DMS53 treated with DMSO at 0.1 percent for 48 hours (cell line): ENCODE results near the gene CAMSAP3.
"Not testable (repeated sequence)": the region's sequence is repeated elsewhere in the genome, so short reads cannot be mapped to it uniquely, and the experiment has no call there.

Experiments
- DNase-seq: peaks from one replicate; lab custom pipeline; 2025; ENCODE audit not compliant: unreplicated experiment; lab: John Stamatoyannopoulos, UW

CAMSAP3 gene

GRCh38 chr19:7628589-7629311, 33.1 kb downstream of the CAMSAP3 start:
- no peak for DNase-seq

DNA sequence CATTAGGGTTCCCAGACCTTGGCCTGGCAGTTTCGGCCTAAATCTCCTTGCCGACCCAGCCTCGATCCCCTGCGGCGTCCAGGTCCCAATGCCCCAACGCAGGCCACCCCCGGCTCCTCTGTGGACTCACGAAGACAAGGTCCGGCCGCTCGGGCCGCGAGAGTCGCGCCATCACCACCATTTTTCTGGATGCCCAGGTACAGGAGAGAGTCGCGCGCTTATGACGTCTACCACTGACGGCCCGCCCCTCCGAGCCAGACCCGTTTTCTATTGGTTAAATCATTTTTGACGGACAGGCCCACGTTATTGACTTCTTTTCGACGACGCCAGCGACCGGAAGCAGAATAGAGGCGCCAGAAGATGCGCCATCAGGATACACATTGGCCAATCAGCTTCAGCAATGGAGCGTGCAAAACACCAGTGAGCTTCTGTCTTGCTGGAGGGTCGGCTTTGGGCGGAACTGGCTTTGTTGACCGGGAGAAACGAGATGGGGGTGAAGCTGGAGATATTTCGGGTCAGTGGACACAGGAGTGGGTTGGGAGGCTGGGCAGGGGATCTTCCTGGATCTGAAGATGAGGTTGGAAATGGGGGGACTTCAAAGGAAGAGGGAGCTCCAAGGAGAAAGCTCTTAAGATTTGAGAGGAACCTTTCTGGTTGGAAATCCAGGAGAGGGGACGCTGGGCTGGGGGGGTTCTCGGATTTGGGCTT, 33.8 kb downstream of the CAMSAP3 start, which contains the start of the genes PET100 and XAB2:
PET100 (plus strand) TSS at position 447 of the 708 bp plus-strand sequence; CDS start at position 488, 41 bp downstream.
XAB2 (minus strand) TSS at position 199 of the 708 bp plus-strand sequence; CDS start at position 181, 18 bp downstream.
- peak; percentile 92 for DNase-seq

DNA sequence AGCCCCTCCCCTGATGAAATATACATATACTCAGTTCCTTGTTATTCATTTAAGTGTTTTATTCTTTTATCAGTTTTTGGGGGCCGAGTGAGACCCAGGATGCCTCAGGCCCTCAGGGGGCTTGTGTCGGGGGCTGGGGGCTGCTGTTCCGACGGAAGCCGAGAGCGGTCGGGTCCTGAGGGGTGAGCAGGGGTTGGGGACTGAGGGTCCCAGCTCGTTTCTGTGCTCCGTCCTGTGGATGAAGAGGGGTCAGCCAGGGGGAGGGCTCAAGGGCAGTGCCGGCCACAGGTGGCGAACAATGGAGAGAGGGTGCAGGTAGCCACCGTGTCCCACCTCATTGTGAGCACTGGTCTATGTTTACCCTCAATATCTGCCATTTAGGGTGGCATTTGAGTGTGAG, 35.9 kb downstream of the CAMSAP3 start:
- no peak for DNase-seq

DNA sequence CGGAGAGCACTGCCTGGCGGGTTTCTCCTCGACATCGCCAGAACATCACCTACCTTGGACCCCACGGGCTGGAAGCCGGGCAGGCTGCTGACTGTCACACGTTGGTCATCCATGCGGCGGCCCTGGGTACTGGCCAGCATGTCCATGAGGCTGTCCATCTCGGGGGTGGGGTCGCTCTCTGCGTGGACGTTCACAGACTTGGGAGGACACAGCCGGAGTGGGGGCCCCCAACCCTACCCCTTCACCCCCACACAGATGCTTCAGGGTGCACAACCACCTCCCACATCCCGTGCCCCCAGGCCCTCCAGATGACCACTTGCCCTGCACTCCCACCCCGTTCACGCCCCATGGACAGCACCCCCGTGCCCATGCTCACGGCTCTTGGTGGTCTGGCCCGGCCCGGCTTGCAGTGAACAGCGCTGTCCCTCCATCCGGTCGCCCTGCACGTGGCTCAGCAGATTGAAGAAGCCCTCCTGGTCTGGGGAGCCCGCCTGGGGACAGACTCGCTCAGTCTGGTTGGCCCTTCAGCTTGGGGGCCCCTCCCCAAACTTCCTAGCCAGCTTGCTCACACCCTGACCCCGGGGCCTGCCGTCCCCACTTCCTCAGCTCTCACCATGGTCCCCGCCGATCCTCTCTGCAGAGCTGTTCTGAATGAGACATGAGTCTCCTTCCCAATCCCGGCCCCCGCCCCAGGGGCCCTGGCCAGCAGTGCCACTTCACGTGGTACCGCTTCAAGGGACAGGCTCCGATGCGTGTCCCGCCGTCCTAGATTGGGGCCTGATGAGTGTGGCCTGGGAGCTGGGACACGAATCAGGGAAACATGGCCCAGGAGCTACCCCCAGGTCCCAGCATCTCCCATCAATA, 36.9 kb downstream of the CAMSAP3 start:
- DNase-seq = no peak

- DNase-seq = no peak
Measured at GRCh38 chr19:7633698-7634097, 38.0 kb downstream of the CAMSAP3 start, which contains the start of gene PCP2. Gene PCP2, minus strand, starts transcription at chr19:7633719. Its CDS starts 262 bp downstream, at chr19:7633457.

- no peak for DNase-seq
Measured at GRCh38 chr19:7635670-7636069, 40.0 kb downstream of the CAMSAP3 start.

- no peak for DNase-seq
Measured at GRCh38 chr19:7636317-7636690, 40.6 kb downstream of the CAMSAP3 start.

- DNase-seq = peak; percentile 42
Measured at GRCh38 chr19:7636691-7637373, 41.2 kb downstream of the CAMSAP3 start, which contains the start of gene STXBP2. Gene STXBP2, plus strand, starts transcription at chr19:7637110. Its CDS starts 40 bp downstream, at chr19:7637150.

- DNase-seq = no peak
Measured at GRCh38 chr19:7637374-7638256, 42.0 kb downstream of the CAMSAP3 start.

DNA sequence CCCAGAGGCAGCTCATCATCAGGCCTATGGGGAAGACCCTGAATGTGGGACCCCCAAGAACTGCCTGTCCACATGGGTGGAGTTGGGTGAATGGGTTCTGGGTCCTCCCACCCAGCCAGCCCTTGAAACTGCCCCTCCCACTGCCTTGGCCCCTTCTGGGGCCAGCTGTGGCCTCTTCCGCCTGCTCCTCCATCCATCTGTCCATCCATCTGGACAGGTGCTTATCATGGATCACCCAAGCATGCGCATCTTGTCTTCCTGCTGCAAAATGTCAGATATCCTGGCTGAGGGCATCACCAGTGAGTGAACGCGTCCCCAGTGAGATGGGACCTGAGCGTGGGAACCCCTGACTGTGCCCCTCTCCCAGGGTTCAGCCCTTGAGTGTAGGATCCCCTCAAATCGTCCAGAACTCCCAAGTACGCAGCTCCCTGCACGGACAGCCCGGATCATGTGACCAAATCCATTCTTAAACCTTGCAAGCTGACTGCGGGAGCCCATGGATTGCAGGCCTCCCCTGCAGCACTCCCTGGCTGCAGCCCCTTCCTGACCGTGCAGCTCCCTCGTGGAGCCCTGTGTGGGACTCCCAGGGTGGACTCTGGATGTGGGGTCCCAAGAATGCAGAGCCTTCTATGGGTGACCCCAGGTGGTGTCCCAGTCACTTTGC, 43.3 kb downstream of the CAMSAP3 start:
- DNase-seq = no peak

- no peak for DNase-seq
Measured at GRCh38 chr19:7639863-7640348, 44.2 kb downstream of the CAMSAP3 start.

DNA sequence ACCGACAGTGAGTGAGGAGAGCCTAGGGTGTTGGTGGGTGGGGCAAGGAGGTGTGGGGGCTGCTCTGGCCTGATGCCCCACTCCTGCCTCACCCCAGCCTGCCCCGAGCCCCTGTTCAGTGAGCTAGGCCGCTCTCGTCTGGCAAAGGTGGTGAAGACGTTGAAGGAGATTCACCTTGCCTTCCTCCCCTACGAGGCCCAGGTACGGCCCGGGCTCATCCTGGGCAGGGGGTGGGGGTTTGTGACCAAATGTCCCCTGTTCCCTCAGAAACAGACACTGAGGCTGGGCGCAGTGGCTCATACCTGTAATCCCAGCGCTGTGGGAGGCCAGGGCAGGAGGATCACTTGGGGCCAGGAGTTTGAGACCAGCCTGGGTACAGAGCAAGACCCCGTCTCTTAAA, 45.1 kb downstream of the CAMSAP3 start:
- DNase-seq = no peak

GRCh38 chr19:7641290-7642276, 45.9 kb downstream of the CAMSAP3 start:
- no peak for DNase-seq

GRCh38 chr19:7642295-7643030, 46.8 kb downstream of the CAMSAP3 start:
- DNase-seq = no peak

- DNase-seq = no peak
Measured at GRCh38 chr19:7643031-7643415, 47.4 kb downstream of the CAMSAP3 start.

GRCh38 chr19:7643629-7644549, 48.2 kb downstream of the CAMSAP3 start:
- not testable (repeated sequence) for DNase-seq
